ENCODE results near the gene RFX3. TPM values are rescaled to one million over a fixed set of nuclear protein-coding genes. Genes with fewer than 3 reads are reported as not detected.

Gene RFX3
- total and polyA plus RNA-seq, 2 donors (not counting 3 experiments of a cell fraction or from before 2014, with no cell fraction given) = 4.8 to 10.5 TPM

DNA sequence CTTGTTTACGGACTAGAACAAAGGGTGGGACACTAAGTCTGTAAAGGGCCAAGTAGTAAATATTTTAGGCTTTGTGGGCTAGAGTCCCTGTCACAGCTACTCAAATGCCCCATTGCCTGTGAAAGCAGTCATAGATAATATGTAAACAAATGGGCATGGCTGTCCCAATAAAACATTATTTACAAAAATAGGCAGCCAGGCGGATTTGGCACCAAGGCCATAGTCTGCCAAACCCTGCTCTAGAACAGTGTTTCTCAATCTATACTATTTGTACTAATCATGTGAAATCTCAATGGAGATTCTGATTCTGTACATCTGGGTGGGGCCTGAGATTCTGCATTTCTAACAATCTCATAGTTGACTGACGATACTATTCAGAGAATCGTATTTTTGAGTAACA lies 92.0 kb downstream of the RFX3 start:
- Histone ChIP-seq H3K4me2 (ENCODE audit: insufficient read depth, low read length) (no peak overlapping the region), H4K20me1 (replicated peaks; ENCODE audit: control insufficient read depth, extremely low read depth, insufficient read depth, low read length) (no peaks in the 10 kb centered on the region), H3K4me3 (replicated peaks in 1 of 3; ENCODE audit: insufficient read depth in 1 of 3, low read depth in 1 of 3, low read length in 3 of 3) (no peak overlapping the region), H3K79me2 (ENCODE audit: control insufficient read depth, insufficient read depth, low read length) (no peaks in the 10 kb centered on the region), H3K9me3 (replicated peaks; ENCODE audit: control insufficient read depth, insufficient read depth, low read length) (no peaks in the 10 kb centered on the region), H3K9ac (replicated peaks; ENCODE audit: extremely low read depth, insufficient read depth, low read length) (no peak overlapping the region), H3K9me1 (replicated peaks; ENCODE audit: control insufficient read depth, extremely low read depth, insufficient read depth, low read length) (no peaks in the 10 kb centered on the region), H3K27ac (ENCODE audit: insufficient read depth, low read depth, low read length) (no peak overlapping the region), H3K36me3 (ENCODE audit: control insufficient read depth in 2 of 2, extremely low read depth in 1 of 2, insufficient read depth in 2 of 2, low read length in 2 of 2) (no peaks in the 10 kb centered on the region), H3K27me3 (ENCODE audit: control insufficient read depth in 2 of 2, insufficient read depth in 2 of 2, low read length in 2 of 2) (no peaks in the 10 kb centered on the region), H2AFZ (ENCODE audit: low read depth, low read length) (no peak overlapping the region), H3K4me1 (ENCODE audit: control insufficient read depth, extremely low read depth, insufficient read depth, low read length) (no peaks in the 10 kb centered on the region)
- TF ChIP-seq FOS (IDR thresholded peaks at IDR 0.05; ENCODE audit: borderline replicate concordance, insufficient read depth, low read length) (no peak), POLR2A (IDR thresholded peaks at IDR 0.05; ENCODE audit: low read depth, low read length) (no peak), MYC (IDR thresholded peaks at IDR 0.05; ENCODE audit: low read depth, low read length) (no peak), GATA2 (IDR thresholded peaks at IDR 0.05; ENCODE audit: insufficient read depth, insufficient read length, low read depth, low read length) (no peak), POLR2AphosphoS5 (IDR thresholded peaks at IDR 0.05; ENCODE audit: insufficient read depth, low read depth, low read length) (no peak), JUN (IDR thresholded peaks at IDR 0.05; ENCODE audit: borderline replicate concordance, insufficient read depth, insufficient read length, low read depth) (no peak), EZH2 (IDR thresholded peaks at IDR 0.05; ENCODE audit: borderline replicate concordance, low read depth, low read length, severe bottlenecking) (no peak)
- TF ChIP-seq, protein P1, sequence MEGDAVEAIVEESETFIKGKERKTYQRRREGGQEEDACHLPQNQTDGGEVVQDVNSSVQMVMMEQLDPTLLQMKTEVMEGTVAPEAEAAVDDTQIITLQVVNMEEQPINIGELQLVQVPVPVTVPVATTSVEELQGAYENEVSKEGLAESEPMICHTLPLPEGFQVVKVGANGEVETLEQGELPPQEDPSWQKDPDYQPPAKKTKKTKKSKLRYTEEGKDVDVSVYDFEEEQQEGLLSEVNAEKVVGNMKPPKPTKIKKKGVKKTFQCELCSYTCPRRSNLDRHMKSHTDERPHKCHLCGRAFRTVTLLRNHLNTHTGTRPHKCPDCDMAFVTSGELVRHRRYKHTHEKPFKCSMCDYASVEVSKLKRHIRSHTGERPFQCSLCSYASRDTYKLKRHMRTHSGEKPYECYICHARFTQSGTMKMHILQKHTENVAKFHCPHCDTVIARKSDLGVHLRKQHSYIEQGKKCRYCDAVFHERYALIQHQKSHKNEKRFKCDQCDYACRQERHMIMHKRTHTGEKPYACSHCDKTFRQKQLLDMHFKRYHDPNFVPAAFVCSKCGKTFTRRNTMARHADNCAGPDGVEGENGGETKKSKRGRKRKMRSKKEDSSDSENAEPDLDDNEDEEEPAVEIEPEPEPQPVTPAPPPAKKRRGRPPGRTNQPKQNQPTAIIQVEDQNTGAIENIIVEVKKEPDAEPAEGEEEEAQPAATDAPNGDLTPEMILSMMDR (IDR thresholded peaks at IDR 0.05; ENCODE audit: extremely low read depth in 1 of 2, insufficient read depth in 1 of 2, low read depth in 1 of 2, low read length in 2 of 2) = no peak
- TF ChIP-seq, protein P2, sequence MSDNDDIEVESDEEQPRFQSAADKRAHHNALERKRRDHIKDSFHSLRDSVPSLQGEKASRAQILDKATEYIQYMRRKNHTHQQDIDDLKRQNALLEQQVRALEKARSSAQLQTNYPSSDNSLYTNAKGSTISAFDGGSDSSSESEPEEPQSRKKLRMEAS (IDR thresholded peaks at IDR 0.05; ENCODE audit: insufficient read depth, insufficient read length) = no peak
- DNase-seq (ENCODE audit: low read depth, low spot score) (no peak), FAIRE-seq (no peak)
- intact Hi-C loops (cut with micrococcal nuclease) = no loop called here
- POLR2A ChIA-PET = no interaction called here
- BruUV-seq (replicated peaks) = no TSS peak
- dilution Hi-C loops (cut with MboI; ENCODE audit: extremely low pct_ligation_motif_present, low sequenced_read_pairs) = no loop called here
- CTCF ChIA-PET = no interaction called here
